Measurements from ENCODE around the gene PDGFB.
"Not testable (repeated sequence)": the region's sequence is repeated elsewhere in the genome, so short reads cannot be mapped to it uniquely, and the experiment has no call there.

The PDGFB gene

DNA sequence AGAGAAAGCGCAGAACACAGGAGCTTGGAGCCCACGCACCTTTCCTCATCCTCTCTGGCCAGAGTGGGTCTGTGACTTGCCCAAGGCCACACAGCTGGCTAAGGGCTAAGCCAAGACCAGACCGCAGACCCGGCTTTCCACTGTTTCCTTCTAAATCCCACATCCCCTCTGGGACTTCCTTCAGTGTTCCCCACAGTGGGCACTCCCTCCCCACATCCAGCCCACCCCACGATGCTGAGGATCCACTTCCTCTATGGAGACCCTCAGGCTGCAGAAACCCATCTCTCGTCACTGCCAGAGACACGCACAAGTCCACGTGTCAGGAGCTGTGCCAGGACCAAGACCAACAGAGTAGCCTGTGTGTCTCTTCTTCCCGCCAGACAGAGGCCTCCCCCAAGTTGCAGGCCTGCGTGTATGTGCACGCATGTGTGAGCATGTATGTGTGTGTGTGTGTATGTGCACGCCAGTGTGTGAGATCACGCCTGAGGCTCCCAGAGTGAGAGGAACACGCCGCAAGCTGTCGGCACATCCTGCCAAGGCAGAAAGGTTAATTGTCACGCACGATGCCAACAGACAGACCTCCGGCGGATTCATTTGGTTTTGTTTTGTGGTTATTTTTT is 21.6 kb downstream of the PDGFB start:
- peak; percentile 53 for DNase-seq

DNA sequence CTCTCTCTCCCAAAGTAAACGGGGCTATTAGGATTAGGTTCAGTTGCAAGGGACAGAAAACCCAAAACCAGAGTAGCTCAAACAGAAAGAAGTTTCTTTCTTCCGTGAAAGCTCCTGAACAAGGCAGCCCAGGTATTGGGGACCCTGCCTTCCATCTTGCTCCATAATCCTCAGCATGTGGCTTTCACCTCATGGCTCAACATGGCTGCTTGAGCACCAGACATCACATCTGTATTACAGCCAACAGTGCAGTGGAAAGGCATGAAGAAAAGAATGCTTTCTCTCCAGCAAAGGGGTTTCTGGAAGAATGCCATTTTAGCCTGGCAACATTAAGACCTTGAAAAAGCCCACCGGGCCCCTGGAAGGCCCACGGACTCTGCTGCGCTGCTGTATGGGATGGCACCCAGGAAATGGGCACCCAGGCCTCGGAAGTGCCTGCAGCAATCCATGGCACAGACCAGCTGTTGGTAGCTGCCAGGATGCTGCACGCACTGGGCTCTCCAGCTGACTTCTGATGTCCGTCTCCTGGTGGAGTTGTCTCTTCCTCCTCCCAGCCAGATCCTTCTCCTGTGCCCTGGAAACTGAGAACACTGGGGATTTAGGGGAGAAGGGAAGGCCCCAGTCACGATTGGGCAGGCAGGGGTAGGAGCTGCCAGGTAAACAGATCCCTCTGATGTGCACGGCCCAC is 22.6 kb downstream of the PDGFB start:
- DNase-seq = no peak

DNA sequence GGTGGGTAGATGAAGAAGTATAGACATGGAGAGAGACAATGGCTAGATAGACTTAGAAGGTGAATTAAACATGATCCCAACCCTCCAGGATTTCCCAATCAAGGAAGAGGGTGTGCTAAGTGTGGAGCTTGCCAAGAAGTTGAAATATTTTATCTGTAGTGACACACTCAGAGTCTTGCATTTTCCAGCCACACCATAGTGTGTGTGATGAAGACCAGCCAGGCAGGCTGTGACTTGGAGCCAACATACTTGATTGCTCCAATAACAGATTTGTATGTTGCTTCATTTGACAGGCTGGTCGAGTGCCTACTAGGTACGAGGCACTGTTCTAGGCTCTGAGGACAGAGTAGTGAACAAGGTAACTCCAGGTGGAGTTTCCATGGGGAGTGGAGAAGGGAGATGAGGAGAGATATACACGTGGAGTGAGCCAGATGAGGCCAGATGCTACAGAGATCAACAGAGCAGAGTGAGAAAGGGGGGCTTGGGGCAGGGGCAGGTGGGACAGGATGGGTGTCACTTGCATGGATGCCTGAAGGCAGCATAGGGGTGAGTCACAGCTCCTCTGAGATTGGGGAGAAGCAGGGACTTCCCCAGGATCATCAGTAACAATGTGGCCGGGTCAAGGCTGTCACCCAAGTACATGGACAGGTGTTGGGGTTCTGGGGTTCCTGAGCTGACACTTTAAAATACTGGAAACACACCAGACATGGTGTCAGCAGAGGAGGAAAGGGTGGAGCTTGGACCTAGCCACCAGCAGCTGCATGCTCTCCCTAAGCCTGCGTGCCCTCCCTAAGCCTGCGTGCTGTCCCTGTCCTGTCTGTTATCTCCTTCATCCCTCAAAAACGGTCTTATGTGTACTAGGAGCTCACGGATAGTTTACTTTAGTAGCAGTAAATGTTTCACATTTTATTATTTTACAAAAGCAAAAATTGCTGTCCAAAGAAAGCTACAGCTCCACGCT is 23.6 kb downstream of the PDGFB start:
- no peak for DNase-seq

DNA sequence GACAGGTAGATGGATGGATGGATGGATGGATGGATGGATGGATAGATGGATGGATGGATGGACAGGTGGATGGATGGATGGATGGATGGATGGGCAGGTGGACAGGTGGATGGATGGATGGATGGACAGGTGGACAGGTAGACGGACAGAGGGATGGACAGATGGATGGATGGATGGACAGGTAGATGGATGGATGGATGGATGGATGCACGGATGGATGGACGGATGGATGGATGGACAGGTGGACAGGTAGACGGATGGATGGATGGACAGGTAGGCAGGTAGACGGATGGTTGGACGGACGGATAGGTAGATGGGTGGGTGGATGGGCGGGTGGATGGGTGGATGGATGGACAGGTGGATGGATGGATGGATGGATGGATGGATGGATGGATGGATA is 24.3 kb downstream of the PDGFB start:
- DNase-seq = no peak

DNA sequence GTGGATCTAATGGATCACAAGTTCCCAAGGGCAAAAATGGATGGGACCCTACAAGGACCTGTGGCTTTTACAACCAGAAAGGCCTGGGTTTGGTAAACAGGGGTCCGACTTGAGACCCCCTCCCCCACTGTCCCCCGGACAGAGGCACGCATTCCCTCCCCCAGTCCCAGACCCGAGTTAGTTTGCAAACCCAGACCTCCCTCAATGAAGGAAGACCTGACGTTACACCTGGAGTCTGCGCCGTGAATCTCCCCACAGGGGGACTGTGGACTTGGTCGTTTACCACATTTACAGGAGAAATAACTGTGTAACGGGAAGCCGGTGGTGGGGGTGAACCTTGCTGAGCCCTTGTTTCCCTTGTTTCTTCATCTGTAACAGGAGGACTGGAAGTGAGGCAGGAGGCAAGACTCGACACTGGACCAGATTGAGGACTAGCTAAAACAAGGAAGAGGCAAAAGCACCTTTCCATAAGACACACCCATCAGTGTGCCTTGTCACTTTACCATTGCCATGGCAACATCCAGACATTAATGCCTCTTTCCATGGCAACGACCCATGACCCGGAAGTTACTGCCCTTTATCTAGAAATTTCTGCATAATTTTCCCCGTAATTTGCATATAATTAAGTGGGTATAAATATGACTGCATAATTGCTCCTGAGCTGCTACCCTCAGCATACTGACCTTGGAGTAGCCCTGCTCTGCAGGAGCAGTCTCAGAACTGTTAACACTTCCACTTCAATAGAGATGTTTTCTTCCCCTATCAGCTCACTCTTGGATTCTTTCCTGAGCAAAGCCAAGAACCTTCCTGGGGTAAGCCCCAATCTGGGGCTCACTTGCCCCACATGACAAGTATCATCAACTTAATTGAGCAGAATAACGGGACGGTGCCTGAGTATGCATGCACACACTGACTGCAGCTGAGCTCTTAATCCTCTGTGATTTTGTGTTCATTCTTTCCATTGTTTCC is 25.4 kb downstream of the PDGFB start:
- no peak for DNase-seq

- not testable (repeated sequence) for DNase-seq
Measured at GRCh38 chr22:39218432-39218831, 26.4 kb downstream of the PDGFB start.

- DNase-seq = no peak
Measured at GRCh38 chr22:39216143-39216490, 28.7 kb downstream of the PDGFB start.

DNA sequence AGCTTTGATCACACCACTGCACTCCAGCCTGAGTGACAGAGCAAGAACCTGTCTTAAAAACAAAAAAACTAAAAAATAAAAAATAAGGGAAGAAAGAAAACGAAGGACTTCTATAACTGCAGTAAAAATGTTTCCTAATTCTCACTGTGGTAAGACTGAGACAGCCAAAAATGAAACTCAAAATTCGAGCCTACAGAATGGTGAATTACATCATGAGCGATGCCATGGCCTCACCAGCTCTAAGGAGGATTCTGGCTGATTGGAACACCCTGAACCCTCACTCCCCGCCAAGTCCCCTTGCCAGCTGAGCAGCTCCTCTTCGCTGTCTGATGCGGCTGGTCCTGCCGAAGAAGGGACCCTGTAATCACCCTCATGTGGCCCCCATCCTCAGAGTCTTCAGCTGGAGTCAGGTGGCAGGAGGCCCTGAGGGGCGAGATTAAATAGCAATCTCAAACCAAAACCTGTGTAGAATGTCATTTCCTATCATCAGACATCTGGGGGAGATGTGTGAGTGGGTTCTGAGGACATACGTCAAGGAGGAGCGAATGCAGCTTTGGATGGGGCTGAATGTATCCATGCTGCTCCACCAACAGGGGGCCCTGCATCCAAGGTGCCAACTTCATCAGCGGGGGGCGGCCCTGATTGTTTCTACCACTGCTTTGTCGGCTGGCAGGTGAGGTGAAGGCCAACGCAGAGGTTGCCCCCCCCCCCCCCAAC is 29.2 kb downstream of the PDGFB start:
- DNase-seq = peak; percentile 53

DNA sequence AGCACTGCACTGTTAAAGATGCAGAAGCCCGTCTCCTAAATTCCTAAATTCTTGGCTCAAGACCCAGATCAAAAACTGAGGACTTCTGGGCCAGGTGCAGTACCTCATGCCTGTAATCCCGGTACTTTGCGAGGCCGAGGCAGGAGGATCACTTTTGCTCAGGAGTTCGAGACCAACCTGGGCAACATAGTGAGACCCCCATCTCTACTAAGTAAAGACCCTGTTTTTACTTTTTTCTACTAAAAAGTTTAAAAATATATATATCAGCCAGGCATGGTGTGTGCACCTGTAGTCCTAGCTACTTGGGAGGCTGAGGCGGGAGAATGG is 29.7 kb downstream of the PDGFB start:
- DNase-seq = no peak

- DNase-seq = no peak
Measured at GRCh38 chr22:39214383-39215069, 30.3 kb downstream of the PDGFB start.

- no peak for DNase-seq
Measured at GRCh38 chr22:39214006-39214382, 30.8 kb downstream of the PDGFB start.

GRCh38 chr22:39212721-39213376 is 31.9 kb downstream of the PDGFB start:
- DNase-seq = no peak

DNA sequence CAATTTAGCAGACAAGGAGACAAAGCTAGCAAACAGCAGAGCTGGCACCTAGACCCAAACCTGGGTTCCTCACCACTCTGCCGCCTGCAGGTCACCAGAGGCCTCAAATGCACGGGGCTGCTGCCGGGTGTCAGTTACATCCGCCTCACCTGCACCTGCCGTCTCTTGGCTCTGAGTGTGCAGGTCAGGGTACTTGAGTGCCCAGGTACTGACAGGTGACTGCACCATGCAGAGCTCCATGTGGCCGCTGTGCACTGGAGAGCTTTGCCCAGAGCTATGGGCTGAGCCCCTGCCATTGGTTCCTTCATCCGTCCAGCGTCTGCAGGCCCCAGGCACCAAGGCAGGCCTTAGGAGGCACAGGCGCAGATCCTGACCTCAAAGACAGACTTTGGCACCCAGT is 35.0 kb downstream of the PDGFB start:
- DNase-seq = no peak

DNA sequence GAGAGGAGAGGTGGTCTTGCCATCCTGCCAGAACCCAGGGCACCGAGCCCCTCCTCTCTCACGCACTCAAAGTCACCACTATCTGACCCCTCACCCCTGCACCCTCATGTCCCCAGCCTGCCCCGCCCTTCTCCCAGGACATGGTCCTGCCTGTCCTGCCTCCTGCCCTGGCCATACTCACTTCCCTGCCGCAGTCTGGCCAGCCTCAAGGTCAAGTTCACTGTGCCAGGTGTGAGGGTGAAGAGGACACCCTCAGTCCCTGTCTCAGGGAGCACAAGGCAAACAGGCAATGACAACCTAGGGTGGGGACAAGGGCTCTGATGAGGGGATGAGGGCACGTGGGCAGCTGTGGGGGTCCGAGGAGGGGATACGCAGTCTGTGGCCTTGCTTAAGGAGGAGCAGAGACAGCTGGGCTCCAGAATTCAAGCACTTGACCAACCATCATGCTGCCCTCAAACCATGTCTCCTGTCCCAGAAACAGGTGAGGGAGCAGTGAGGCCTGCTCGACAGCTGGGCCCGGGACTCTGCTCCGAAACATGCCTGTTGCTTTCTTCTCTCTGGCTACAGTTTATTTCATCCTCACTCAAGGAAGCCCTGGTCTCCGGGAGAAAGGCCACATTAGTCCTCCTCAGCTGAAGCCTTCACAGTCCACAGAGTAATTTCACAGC is 36.6 kb downstream of the PDGFB start:
- DNase-seq = no peak

- no peak for DNase-seq
Measured at GRCh38 chr22:39207141-39208012, 37.4 kb downstream of the PDGFB start.

DNA sequence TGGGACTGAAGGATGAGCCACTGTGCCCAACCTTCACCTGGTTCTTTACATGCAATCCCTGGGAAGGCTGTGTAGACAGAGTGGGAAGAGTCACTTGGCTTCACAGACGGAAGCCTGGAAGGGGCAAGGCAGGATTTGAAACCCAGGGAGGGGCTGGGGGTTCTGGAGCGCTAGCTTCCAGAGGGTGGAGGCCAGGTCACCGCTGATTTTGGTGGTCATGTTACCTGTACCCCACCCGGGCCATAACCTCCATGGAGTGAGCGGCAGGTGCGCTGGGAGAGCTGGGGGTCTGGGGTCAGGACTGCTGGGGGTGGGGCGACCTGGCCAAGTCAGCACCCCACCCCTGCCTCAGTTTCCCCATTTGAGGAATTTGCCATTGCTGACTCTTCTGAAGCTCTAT is 38.3 kb downstream of the PDGFB start:
- no peak for DNase-seq

DNA sequence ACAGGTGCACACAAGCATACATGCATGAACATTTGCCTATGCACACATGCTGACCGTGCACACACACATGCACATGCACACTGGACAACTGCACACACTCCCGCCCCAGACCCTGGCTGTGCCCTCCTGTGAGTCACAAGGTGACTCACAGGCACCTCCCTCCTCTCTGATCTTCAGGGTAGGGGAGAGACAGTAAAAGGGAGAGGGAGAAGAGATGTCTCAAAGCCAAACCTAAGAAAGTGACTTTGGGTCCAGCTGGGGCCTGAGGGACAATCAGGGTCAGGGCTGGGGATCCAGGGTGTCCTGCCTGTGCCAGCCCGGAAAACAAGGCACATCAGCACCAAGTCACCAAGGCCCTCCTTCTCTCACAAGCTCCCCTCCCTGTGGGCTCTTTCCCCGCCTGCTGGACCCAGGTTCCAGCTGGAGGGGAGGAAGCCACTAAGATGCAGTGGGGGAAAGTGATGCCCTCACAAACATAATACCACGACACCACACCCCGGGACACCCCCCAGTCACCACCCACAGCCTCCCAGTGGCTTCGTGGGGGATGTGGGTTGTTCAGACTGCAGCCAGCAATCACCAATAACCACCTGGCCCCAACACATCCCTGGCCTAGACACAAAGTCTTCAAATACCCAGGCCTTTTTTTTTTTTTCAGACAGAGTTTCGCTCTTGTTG is 39.3 kb downstream of the PDGFB start:
- DNase-seq = no peak

- no peak for DNase-seq
Measured at GRCh38 chr22:39204216-39204615, 40.6 kb downstream of the PDGFB start.

DNA sequence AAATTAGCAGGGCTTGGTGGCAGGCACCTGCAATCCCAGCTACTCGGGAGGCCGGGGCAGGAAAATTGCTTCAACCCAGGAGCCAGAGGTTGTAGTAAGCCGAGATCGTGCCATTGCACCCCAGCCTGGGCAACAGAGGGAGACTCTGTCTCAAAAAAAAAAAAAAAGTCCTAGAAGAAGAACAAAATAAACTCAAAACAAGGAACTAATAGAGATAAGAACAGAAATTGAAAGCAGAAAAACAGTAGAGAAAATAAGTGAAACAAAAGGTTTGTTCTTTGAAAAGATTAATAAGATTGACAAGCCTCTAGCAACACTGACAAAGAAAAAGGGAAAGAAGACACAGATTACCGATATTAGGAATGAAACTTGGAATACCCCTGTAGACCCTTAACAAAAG is 47.2 kb downstream of the PDGFB start:
- DNase-seq = no peak
